GM18505 (cell line): Measurements from ENCODE around the gene SLC7A1.

Experiments
- ATAC-seq: cut with Tn5 transposase; IDR thresholded peaks from one replicate; pipeline ENCODE4 v1.9.1; 2021; ENCODE audit not compliant: unreplicated experiment
- POLR2A ChIP-seq: IDR thresholded peaks from 4 replicates; pipeline ENCODE4 v1.6.1; 2011; ENCODE audit warnings: borderline replicate concordance; ENCODE audit not compliant: insufficient read depth, insufficient read length; ENCODE audit errors: extremely low read depth

SLC7A1 gene

GRCh38 chr13:29540334-29540733 is 55.2 kb downstream of the SLC7A1 start:
- ATAC-seq: no peak
- no peak for TF ChIP-seq POLR2A

- no peak for ATAC-seq
- TF ChIP-seq POLR2A: no peak
Measured at GRCh38 chr13:29539856-29540255, 55.6 kb downstream of the SLC7A1 start.

DNA sequence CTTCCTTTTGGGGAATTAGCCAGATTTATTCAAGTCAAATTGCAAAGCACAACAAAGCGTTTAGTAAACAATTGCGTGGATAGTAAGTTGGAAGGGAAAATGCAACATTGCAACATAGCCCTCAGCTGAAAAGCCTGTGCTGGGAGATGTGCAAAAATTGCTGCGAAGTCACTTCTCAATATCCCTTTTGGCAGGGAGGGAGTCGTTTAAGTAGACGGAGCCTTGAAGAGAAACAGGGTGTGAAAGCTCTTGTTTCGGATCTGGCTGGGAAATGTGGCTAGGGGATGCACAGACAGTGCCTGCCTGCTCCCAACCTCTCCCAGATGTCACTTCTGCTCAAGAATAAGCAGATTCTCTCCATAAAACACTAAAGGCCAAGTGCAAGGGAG is 56.8 kb downstream of the SLC7A1 start:
- TF ChIP-seq POLR2A: no peak
- ATAC-seq: no peak

DNA sequence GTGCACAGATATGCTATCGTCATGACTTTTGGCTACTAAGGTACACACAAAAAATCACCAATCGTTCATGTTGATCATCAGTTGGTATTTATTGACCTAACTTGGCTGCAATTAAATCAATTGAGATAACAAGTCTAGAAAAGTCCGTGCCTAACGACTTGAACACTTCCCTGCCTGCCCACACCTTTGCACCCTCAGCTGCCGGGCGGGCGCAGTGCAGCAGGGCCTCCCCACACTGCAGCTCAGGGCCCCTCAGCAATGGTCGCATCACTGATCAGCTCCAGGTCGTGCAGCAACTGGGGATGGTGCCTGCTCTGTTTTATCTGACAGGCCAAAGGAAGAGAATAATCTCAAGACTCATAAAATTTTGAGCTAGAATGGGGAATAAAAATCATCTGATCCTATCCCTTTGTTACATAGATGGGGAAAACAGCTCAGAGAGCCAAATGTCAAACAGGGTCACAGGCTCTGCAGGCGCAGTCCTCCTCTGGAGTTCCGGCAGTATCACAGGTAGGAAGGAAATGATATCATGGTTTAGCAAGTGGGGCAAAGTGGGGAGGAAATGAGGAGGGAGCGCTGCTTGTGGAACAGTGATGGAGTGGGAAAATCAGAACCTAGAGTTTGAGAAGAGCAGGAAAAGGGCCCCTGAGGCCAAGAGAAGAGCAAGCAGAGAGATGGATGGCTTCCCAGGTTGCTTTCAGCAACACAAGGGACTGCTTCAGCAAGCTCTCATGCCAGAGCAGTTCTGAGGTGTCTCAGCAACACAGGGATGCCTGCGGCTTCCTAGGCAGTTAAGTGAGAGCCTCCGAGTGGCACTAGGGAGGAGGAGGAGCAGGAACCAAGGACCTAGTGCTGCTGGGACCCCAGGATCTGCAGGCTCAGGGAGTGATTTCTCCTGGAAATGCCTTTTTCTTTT is 57.5 kb downstream of the SLC7A1 start:
- TF ChIP-seq POLR2A: no peak
- no peak for ATAC-seq

- ATAC-seq: no peak
- TF ChIP-seq POLR2A: no peak
Measured at GRCh38 chr13:29536853-29537252, 58.6 kb downstream of the SLC7A1 start.

- ATAC-seq: no peak
- TF ChIP-seq POLR2A: no peak
Measured at GRCh38 chr13:29535663-29536655, 59.5 kb downstream of the SLC7A1 start.

DNA sequence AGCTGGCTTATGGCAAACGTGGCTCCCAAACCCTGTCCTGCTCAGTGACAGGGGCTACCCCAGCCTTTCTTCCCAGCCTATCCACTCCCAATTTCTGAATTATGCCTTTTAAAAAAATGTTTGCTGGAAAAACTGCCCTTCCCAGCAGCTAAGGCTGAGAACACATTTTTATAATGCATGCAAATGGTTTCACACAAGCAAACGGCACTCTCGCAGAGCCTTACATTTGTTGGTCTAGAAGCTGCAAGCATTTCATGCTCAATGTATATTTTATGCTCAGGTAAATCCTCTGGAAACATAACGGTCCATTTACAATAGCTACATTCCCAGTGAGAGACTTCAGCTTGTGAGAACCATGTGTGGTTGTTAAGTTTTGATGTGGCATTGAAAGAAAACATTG is 61.4 kb downstream of the SLC7A1 start:
- ATAC-seq: no peak
- no peak for TF ChIP-seq POLR2A

DNA sequence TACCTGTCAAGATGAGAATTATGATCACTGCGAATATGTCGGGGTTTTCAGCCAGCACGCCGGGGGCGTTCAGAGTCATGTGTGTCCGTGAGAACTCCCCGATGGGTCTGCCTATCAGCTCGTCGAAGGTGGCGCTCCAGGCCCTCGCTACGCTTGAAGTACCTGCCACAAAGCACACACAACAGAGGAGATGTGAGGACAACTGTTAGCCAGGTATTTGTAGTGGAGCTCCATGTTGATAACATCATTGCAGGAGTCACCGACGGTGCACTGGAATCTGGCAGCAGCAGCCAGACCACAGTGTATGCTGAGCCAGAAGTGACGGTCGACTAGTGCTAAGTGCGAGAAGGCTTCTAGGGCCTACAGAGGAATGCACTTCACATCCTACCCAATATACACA is 62.7 kb downstream of the SLC7A1 start:
- no peak for ATAC-seq
- TF ChIP-seq POLR2A: no peak

DNA sequence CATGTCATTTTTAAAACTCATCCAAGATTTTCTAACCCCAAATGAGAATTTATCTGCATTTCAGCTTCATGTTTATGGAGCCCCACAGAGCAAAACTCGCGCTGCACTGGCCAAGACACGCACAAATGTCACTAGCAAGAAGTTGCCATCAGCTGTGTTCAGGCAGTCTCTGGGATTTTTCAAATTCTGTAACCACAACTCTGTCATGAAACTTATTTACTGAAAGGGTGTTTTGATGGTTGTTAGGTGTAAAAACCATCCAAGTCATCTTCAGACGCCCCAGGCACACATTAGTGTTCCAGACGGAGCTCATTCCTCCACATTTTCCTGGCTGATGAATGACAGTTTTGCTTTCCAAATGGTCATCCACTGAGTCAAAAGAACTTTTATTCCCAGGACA is 63.4 kb downstream of the SLC7A1 start:
- no peak for ATAC-seq
- TF ChIP-seq POLR2A: no peak

DNA sequence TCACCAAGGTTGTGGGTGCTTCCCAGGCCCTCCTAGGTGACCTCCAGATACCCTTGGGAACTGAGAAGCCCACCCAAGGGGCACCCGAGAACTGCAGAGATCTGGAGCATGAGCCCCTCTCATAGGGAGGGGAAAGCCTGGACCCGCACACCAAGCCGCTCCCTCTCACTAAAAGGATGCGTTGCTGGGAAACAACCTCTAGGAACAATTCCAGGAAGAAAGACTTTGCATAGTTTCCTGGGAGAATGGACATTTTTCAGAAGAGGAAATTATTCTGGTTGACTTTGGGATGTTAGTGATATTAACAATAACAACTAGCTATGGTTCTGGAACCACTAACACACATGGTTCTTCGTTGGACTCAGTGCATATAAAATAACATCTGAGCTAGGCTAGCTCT is 64.6 kb downstream of the SLC7A1 start:
- TF ChIP-seq POLR2A: no peak
- no peak for ATAC-seq

- no peak for TF ChIP-seq POLR2A
- ATAC-seq: no peak
Measured at GRCh38 chr13:29529754-29530153, 65.7 kb downstream of the SLC7A1 start.

- ATAC-seq: no peak
- TF ChIP-seq POLR2A: no peak
Measured at GRCh38 chr13:29527916-29528315, 67.6 kb downstream of the SLC7A1 start.

DNA sequence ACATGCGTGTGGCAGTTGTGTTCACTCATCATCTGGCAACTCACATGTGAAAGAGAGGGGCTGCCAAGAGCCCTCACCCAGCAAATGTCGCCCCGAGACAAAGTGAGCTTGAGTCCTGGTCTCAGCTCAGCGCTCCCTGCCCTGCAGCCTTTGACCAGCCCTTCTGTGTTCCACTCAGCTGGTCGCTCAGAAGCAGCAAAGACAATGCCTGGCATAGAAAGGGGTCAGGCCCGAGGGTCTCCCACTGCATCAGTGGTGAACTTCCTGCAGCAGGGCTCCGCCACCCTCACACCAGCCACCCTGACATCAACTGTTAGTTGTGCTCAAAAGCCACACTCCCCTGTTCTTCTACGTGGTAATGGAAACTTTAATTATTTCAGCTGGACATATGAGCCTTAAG is 68.0 kb downstream of the SLC7A1 start:
- TF ChIP-seq POLR2A: no peak
- no peak for ATAC-seq

DNA sequence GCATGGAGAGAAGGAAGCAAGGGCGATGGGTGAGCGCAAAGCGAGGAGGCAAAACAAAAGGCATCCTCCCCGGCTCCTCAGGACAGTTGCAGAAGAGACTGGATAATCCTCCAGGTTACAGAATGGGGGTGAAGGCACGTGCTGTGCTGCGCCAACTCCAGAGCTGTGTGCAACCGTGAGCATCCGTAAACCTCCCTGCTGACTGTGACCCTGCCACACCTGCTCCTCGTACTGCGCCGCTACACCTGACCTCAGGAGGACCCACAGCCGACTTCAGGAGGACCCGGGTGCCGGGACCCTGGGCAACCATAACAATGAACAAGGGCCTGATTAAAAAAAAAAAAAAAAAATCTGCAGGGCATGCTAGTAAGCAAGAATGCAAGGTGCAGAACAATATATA is 68.7 kb downstream of the SLC7A1 start:
- TF ChIP-seq POLR2A: no peak
- no peak for ATAC-seq

DNA sequence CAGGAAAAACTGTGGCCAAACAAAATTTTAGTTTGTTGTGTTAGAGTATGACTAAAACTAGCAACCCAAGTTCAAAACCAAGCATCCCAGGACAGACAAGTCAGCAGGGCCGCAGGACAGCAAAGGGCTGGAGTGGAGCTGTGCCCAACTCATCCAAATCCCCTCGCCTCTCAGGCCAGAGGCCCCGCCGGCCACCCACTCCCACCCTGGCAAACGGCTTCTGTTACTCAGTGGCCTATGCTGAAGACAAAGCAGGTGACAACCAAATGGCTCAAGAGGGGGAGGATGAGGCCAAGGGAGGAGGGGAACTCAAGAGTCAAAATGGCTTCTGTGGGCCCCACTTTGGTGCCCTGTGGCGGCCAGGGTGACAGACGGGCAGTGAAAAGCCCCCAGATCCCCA is 69.7 kb downstream of the SLC7A1 start:
- TF ChIP-seq POLR2A: no peak

DNA sequence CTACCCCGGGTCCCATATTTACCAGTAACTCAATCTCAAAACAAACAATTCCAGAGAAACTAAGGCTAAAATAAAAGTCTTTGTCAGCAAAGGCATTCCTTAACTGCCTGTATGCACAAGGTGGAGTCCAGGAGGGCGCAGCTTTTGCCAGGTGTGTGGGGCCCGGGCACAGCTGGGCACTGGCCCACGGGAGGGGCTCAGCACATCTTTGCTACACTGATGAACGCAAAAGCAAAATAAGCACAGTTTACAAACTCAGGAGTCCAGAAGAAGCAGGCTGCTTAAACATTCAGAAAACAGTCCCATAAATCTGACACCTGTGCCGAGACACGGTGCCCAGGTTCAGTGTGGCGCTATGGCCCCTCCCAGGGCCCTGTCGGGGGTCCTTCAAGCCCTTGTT is 70.8 kb downstream of the SLC7A1 start:
- ATAC-seq: no peak
- no peak for TF ChIP-seq POLR2A

More for the DNA sequence above, 69.7 kb downstream of the SLC7A1 start:
- no peak for ATAC-seq
